ENCODE measurements around the gene PFKFB1. TPM values are rescaled to one million over a fixed set of nuclear protein-coding genes. Genes with fewer than 3 reads are reported as not detected.

PFKFB1 gene
- total RNA-seq, 1 experiment from 2014 or later = 0.55 TPM

GRCh38 chrX:54885740-54886139 lies 108.2 kb downstream of the PFKFB1 start:
- Histone ChIP-seq H2BK120ac (ENCODE audit: low read depth, low read length, poor library complexity, severe bottlenecking) (no peak overlapping the region), H3K23ac (ENCODE audit: insufficient read length, low read depth, low read length) (no peak overlapping the region), H2BK5ac (ENCODE audit: insufficient read length, low read length) (no peak overlapping the region), H3K18ac (ENCODE audit: insufficient read length, low read depth, low read length) (no peak overlapping the region), H2AFZ (ENCODE audit: low read length) (no peak overlapping the region), H4K91ac (ENCODE audit: insufficient read length, low read depth, low read length) (no peak overlapping the region), H3K14ac (ENCODE audit: insufficient read depth, low read length) (no peak overlapping the region), H3K27ac (ENCODE audit: insufficient read length, low read depth, low read length) (no peak overlapping the region), H3K4ac (ENCODE audit: low read depth, low read length) (no peak overlapping the region), H4K8ac (replicated peaks; ENCODE audit: insufficient read length, low read depth, low read length) (no peak overlapping the region), H3K27me3 (ENCODE audit: insufficient read depth, low read length) (no peaks in the 10 kb centered on the region), H4K5ac (ENCODE audit: insufficient read length, low read depth, low read length) (no peak overlapping the region), H2BK15ac (ENCODE audit: low read depth, low read length) (no peak overlapping the region), H3T11ph (ENCODE audit: low read length) (no peak overlapping the region), H3K4me2 (ENCODE audit: insufficient read depth, insufficient read length, low read length) (no peak overlapping the region), H2BK20ac (ENCODE audit: low read depth, low read length, poor library complexity, severe bottlenecking) (no peak overlapping the region), H3K56ac (ENCODE audit: insufficient read length, low read depth, low read length) (no peak overlapping the region), H3K9ac (ENCODE audit: extremely low read depth, insufficient read length, low read length) (no peak overlapping the region), H3K9me3 (ENCODE audit: control insufficient read depth, low read depth, low read length) (peaks cover 14% of the 10 kb centered on the region), H4K20me1 (ENCODE audit: control insufficient read depth, insufficient read depth, insufficient read length) (no peaks in the 10 kb centered on the region), H3K79me2 (ENCODE audit: insufficient read depth, low read length) (no peaks in the 10 kb centered on the region), H2AK5ac (ENCODE audit: insufficient read length, low read length) (no peak overlapping the region), H2BK12ac (ENCODE audit: insufficient read length, low read depth, low read length) (no peak overlapping the region), H3K4me1 (ENCODE audit: insufficient read depth, low read length) (no peaks in the 10 kb centered on the region), H3K23me2 (ENCODE audit: insufficient read length, low read depth, low read length, poor library complexity, severe bottlenecking) (no peaks in the 10 kb centered on the region), H3K79me1 (ENCODE audit: insufficient read depth, low read depth, low read length, poor library complexity, severe bottlenecking) (no peaks in the 10 kb centered on the region)
- H3K36me3 Mint-ChIP-seq (ENCODE audit: insufficient read depth in 1 of 3, low read depth in 3 of 3) = peaks cover 0 to 9% (median 8%) of the 10 kb centered on the region in 3 experiments; a peak in 4 of 7 replicates
- no peak for TF ChIP-seq CTCF (conservative IDR thresholded peaks at IDR 0.05)
- WGBS (ENCODE audit: extremely low coverage, insufficient read length, low lambda C conversion rate) = no CpG with 5 or more reads among the region's 3 CpGs
- no peaks in the 10 kb centered on the region for H3K4me1 Mint-ChIP-seq
- peaks cover 68 to 70% of the 10 kb centered on the region in 2 experiments for H3K9me3 Mint-ChIP-seq
- no peak overlapping the region for H3K27ac Mint-ChIP-seq
- H3K4me3 Mint-ChIP-seq = no peak overlapping the region
- DNase-seq = no peak
- H3K27me3 Mint-ChIP-seq (ENCODE audit: low read depth) = peaks cover 14% of the 10 kb centered on the region

Other genes starting within 250 kb of the PFKFB1 start
- not detected in 2 replicates for gene ITIH6, start 195.9 kb downstream of the PFKFB1 start, total RNA-seq (2021)
- 146 and 148 TPM in 2 replicates for gene MAGED2, start 186.4 kb downstream of the PFKFB1 start, total RNA-seq (2021)
- gene TRO, start 73.4 kb downstream of the PFKFB1 start, total RNA-seq (2021) = 47.6 and 51.0 TPM in 2 replicates
- gene APEX2, start 6.2 kb upstream of the PFKFB1 start, total RNA-seq (2021) = 28.5 and 29.0 TPM in 2 replicates
- gene ALAS2, start 36.8 kb upstream of the PFKFB1 start, total RNA-seq (2021) = not detected in 2 replicates
- gene PAGE2B, start 80.8 kb upstream of the PFKFB1 start, total RNA-seq (2021) = not detected in 2 replicates
- not detected in 2 replicates for gene PAGE2, start 94.8 kb upstream of the PFKFB1 start, total RNA-seq (2021)
- not detected in 2 replicates for gene PAGE5, start 226.2 kb upstream of the PFKFB1 start, total RNA-seq (2021)

Measured in H9 (cell line).